GM12878 (cell line): ENCODE measurements around the gene HEG1.

ENCODE experiments used
- BACH1 ChIP-seq: fragments of 450-650 bp; IDR thresholded peaks from 2 replicates; pipeline ENCODE4 v1.6.1; 2017; ENCODE audit warnings: mild to moderate bottlenecking, borderline replicate concordance
- BRCA1 ChIP-seq: IDR thresholded peaks from 2 replicates; pipeline ENCODE4 v1.6.1; 2011; ENCODE audit warnings: low read depth, low read length, improper control_type of control experiment
- CBX3 ChIP-seq: fragments of 200-600 bp; sonication (generic); IDR thresholded peaks from 2 replicates; pipeline ENCODE4 v1.6.1; 2016; ENCODE audit warnings: low read depth, borderline replicate concordance
- CHD1 ChIP-seq: IDR thresholded peaks from 2 replicates; pipeline ENCODE4 v1.6.1; 2012; ENCODE audit warnings: low read depth, low read length, improper control_type of control experiment
- JUND ChIP-seq: IDR thresholded peaks from 2 replicates; pipeline ENCODE4 v1.6.1; 2012; ENCODE audit warnings: low read depth, mild to moderate bottlenecking, low read length, improper control_type of control experiment, moderate library complexity
- POLR2AphosphoS5 ChIP-seq: IDR thresholded peaks from 2 replicates; pipeline ENCODE4 v1.6.1; 2011; ENCODE audit warnings: mild to moderate bottlenecking, low read length, inconsistent platforms
- RFX5 ChIP-seq: IDR thresholded peaks from 2 replicates; pipeline ENCODE4 v1.6.1; 2011; ENCODE audit warnings: low read depth, low read length, improper control_type of control experiment
- TF ChIP-seq, protein P1 (sequence below): fragments of 450-650 bp; IDR thresholded peaks from 2 replicates; pipeline ENCODE4 v1.6.1; 2018; ENCODE audit warnings: mild to moderate bottlenecking, low read depth, moderate library complexity; ENCODE audit not compliant: partially characterized antibody
- TF ChIP-seq, protein P2 (sequence below), 3 experiments: IDR thresholded peaks in 2 of 3; conservative IDR thresholded peaks in 1 of 3; 2 replicates each; pipeline ENCODE4 v1.5.1; 2011; ENCODE audit warnings: low read depth in 3 of 3, low read length in 3 of 3, mild to moderate bottlenecking in 3 of 3, control low read depth in 2 of 3, moderate library complexity in 2 of 3, inconsistent platforms in 1 of 3, mixed read lengths in 1 of 3; ENCODE audit not compliant: control insufficient read depth in 2 of 3, insufficient read depth in 1 of 3; ENCODE audit errors: extremely low read depth in 1 of 3
- TF ChIP-seq, protein P3 (sequence below): fragments of 450-650 bp; IDR thresholded peaks from 2 replicates; pipeline ENCODE4 v1.6.1; 2017; ENCODE audit warnings: mild to moderate bottlenecking, moderate library complexity

DNA sequence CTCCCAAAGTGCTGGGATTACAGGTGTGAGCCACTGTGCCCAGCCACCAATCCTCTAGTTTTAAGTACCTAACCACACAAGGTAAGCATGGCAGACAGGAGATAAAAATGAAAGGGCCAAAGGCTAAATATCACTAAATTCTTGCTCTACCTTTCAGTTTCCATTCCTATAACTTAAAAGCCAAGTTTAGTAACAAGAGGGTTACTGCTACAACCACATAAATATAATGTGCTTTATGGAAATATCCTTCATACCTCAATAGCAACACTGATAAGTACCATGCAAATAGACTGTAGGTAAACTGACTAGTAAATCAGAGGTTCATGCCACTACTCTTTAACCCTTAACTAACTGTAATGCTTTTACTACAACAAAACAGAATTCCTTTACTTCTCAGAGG lies 82.5 kb downstream of the HEG1 start:
- no peak for TF ChIP-seq JUND
- no peak for TF ChIP-seq CHD1
- TF ChIP-seq CBX3 = no peak
- no peak for TF ChIP-seq BACH1
- no peak for TF ChIP-seq BRCA1
- TF ChIP-seq, protein P1, sequence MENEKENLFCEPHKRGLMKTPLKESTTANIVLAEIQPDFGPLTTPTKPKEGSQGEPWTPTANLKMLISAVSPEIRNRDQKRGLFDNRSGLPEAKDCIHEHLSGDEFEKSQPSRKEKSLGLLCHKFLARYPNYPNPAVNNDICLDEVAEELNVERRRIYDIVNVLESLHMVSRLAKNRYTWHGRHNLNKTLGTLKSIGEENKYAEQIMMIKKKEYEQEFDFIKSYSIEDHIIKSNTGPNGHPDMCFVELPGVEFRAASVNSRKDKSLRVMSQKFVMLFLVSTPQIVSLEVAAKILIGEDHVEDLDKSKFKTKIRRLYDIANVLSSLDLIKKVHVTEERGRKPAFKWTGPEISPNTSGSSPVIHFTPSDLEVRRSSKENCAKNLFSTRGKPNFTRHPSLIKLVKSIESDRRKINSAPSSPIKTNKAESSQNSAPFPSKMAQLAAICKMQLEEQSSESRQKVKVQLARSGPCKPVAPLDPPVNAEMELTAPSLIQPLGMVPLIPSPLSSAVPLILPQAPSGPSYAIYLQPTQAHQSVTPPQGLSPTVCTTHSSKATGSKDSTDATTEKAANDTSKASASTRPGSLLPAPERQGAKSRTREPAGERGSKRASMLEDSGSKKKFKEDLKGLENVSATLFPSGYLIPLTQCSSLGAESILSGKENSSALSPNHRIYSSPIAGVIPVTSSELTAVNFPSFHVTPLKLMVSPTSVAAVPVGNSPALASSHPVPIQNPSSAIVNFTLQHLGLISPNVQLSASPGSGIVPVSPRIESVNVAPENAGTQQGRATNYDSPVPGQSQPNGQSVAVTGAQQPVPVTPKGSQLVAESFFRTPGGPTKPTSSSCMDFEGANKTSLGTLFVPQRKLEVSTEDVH = no peak
- TF ChIP-seq RFX5 = no peak
- TF ChIP-seq, protein P2, sequence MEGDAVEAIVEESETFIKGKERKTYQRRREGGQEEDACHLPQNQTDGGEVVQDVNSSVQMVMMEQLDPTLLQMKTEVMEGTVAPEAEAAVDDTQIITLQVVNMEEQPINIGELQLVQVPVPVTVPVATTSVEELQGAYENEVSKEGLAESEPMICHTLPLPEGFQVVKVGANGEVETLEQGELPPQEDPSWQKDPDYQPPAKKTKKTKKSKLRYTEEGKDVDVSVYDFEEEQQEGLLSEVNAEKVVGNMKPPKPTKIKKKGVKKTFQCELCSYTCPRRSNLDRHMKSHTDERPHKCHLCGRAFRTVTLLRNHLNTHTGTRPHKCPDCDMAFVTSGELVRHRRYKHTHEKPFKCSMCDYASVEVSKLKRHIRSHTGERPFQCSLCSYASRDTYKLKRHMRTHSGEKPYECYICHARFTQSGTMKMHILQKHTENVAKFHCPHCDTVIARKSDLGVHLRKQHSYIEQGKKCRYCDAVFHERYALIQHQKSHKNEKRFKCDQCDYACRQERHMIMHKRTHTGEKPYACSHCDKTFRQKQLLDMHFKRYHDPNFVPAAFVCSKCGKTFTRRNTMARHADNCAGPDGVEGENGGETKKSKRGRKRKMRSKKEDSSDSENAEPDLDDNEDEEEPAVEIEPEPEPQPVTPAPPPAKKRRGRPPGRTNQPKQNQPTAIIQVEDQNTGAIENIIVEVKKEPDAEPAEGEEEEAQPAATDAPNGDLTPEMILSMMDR (IDR thresholded peaks at IDR 0.05 in 2 of 3, conservative IDR thresholded peaks at IDR 0.05 in 1 of 3; ENCODE audit: control insufficient read depth in 2 of 3, extremely low read depth in 1 of 3, insufficient read depth in 1 of 3, low read depth in 3 of 3, low read length in 3 of 3) = no peak
- TF ChIP-seq POLR2AphosphoS5 = no peak
- TF ChIP-seq, protein P3, sequence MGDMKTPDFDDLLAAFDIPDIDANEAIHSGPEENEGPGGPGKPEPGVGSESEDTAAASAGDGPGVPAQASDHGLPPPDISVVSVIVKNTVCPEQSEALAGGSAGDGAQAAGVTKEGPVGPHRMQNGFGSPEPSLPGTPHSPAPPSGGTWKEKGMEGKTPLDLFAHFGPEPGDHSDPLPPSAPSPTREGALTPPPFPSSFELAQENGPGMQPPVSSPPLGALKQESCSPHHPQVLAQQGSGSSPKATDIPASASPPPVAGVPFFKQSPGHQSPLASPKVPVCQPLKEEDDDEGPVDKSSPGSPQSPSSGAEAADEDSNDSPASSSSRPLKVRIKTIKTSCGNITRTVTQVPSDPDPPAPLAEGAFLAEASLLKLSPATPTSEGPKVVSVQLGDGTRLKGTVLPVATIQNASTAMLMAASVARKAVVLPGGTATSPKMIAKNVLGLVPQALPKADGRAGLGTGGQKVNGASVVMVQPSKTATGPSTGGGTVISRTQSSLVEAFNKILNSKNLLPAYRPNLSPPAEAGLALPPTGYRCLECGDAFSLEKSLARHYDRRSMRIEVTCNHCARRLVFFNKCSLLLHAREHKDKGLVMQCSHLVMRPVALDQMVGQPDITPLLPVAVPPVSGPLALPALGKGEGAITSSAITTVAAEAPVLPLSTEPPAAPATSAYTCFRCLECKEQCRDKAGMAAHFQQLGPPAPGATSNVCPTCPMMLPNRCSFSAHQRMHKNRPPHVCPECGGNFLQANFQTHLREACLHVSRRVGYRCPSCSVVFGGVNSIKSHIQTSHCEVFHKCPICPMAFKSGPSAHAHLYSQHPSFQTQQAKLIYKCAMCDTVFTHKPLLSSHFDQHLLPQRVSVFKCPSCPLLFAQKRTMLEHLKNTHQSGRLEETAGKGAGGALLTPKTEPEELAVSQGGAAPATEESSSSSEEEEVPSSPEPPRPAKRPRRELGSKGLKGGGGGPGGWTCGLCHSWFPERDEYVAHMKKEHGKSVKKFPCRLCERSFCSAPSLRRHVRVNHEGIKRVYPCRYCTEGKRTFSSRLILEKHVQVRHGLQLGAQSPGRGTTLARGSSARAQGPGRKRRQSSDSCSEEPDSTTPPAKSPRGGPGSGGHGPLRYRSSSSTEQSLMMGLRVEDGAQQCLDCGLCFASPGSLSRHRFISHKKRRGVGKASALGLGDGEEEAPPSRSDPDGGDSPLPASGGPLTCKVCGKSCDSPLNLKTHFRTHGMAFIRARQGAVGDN = no peak
